Activated CD4-positive, alpha-beta T cell treated with anti-CD3 and anti-CD28 coated beads, Interleukin-2, amount 50 U/mL, for 48 hours (primary cell): ENCODE data around the gene FCGBP.

Source experiments
- DNase-seq, 2 experiments: peaks; one replicate each; pipeline ENCODE4 v3.0.0-alpha.2; 2020

The FCGBP gene

DNA sequence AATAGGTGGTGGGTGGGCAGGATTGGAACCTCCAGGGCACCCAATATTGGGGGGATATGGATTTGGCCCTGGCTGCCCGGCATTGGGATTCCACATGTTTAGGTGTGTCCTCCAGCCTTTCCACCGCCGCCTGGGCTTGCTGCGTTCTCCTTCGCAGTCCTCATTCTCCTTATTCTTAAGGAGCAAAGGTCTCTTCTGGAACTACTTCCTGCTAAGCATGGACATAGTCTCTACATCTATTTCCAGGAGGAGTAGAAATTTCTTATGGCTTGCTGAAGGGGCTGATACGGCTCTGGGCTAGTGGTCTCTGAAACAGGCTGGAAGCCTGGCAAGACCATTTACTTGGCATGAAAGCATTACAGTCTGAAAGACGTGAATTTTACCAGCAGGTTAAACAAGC, 9.2 kb upstream of the FCGBP start:
- no peak for DNase-seq

DNA sequence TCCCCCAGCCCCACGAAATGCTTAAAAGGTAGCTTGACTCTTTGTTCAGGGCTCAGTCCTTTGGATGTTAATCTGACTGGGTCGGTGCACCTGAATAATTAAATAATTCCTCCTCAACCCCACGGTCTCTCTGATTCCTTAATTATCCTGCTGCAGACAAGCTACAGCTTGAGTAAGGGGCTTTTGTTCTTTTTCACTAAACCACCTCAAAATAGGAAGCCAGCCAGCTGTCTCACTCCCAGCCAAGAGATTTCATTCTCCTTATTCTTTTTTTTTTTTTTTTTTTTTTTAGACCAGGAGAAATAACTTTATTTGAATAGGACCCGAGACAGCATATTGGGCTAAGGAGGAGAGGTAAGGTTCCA, 7.9 kb upstream of the FCGBP start:
- no peak for DNase-seq

DNA sequence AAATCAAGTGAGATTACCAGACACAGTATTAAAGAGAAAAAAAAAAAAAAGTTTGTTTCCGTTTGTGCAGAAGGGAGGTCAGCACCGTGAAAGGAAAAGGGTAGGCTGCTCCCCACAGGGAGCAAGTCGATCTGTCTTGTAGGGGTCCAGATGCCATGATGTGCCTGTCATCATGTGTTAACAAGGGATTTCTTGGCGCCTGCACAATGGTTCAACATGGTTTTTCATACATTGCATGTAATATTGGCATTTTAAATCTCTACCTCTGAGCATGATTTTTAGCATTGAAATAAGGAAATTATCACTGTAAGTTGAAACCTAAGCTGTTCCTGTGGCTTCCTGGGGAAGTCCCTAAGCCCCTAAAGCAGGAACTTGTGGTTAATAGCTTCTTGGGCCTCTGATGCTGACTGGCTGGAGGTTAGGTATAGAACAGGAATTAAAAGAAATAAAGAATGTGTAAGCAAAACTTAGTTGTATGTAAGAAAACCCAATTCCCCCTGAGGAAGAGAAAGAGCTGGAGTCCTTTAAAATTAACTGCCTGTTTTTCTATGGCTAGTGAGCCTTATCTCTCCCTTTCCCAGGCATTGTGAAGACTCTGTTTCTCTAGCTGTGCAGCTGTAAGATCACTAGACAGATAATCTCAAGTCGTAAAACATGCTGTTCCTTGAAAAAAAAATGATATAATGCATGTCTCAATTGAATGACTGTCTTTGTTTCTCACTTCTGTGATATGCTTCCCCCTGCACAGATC, 7.4 kb upstream of the FCGBP start:
- peak in 1 of 2 experiments; percentile 34 for DNase-seq

DNA sequence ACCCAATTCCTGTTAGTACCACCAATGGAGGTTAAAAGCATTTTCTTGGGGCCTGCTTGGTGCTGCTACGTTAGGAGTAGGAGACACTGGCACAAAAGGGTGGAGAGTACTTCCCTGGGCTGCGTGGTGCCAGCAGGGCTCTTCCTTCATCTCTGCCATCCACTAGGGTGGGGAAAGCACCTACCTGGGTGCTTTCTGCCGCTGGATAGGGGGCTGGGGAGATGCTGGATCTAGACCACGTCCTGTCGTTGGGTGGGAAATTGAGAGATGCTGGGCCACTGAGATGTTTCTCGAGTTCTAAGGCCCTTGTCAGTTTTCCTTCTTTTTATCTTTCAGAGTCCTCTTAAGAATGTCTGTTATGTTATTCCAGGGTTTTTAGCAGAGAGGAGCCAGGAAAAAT, 6.7 kb upstream of the FCGBP start:
- no peak for DNase-seq

DNA sequence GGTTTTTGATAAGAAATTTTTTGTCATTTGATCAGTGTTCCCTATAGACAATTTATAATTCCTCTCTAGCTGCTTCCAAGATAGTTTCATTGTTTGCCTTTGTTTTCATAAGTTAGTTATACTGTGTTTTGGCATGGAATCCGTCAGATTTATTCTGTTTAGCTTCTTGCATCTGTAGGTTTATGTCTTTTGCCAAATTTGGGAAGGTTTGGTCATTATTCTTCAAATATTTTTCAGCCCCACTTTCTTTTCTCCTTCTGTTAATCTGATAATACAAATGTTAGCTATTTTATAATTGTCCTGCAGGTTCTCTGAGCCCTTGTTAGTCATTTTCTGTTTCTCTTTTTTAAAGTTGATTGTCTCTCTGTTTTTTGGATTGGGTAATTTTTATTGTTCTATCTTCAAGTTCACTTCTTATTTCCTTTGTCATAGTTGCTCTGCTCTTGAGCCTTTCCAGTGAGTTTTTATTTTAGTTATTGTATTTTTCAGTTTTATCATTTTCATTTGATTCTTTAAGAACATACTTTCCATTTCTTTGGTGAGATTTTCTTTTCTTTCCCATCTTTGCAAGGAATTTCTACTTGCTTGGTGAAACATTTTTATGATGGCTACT, 5.9 kb upstream of the FCGBP start:
- no peak for DNase-seq

DNA sequence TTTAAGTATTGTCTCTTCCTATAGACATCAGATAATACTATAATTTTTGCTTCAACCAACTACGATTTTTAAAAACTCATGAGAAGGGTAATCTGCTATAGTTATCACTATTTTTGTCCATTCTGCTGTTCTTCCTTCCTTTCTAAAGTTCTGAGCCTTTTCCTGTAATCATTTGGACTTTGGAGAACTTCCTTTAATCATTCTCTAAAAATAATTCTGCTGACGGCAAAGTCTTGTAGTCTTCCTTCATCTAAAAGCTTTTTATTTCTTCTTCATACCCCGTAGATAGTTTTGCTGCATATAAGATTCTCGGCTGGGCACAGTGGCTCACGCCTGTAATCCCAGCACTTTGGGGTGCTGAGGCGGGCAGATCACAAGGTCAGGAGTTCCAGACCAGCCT, 5.1 kb upstream of the FCGBP start:
- DNase-seq: no peak

DNA sequence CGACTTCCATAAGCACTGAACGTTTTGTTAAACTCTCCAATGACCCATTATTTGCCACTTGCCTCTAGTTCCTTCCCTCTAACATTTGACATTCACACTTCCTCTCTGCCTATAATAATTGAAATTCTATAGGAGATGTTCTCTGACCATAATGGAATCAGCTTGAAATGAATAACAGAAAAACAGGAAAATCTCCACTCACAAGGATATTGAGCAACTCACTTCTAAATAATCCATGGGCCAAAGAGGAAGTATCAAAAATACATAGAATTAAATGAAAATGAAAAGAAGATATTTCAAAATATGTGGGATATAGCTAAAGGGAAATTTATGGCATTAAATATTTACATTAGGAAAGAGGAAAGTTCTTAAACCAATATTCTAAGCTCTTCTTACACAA, 3.4 kb upstream of the FCGBP start:
- DNase-seq: no peak

DNA sequence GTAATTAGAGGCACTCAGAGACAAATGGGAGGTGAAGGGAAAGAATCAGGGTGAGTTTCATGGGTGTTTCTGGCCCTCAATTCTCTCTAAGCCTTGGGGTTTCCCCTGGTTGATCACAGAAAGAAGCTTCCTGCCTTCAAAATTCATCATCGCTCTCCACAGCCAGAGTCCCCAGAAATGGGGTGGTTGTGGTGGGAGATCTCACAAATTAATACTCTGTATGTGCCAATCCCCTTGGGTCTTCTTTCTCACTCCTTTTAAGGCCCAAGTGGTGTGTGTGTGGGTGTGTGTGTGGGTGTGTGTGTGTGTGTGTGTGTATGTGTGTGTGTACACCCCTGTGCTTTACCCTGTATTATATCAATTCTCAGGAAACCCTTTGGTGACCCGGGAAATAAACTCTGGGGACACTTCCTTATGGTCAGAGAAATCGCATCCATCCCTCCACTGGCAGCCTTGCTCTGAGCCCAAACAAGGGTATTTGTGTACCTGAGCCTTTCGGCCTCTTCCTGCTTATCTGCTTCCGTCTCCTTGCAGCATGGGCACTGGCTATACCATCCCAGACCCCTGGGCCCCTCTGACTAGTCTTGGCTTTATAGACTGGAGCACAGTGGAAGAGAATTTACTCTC, 2.8 kb upstream of the FCGBP start:
- DNase-seq: peak; percentile 45 to 48

DNA sequence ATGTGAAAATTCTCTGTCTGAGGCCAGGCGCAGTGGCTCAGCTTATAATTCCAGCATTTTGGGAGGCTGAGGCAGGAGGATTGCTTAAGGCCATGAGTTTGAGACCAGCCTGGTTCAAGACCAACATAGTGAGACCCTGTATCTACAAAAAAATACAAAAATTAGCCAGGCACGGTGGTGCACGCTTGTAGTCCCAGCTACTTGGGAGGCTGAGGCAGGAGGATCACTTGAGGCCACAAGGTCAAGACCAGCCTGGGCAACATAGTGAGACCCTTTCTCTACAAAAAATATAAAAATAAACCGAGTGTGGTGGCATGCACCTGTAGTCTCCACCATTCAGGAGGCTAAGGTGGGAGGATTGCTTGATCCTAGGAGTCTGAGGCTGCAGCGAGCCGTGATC, 2.2 kb upstream of the FCGBP start:
- DNase-seq: no peak

DNA sequence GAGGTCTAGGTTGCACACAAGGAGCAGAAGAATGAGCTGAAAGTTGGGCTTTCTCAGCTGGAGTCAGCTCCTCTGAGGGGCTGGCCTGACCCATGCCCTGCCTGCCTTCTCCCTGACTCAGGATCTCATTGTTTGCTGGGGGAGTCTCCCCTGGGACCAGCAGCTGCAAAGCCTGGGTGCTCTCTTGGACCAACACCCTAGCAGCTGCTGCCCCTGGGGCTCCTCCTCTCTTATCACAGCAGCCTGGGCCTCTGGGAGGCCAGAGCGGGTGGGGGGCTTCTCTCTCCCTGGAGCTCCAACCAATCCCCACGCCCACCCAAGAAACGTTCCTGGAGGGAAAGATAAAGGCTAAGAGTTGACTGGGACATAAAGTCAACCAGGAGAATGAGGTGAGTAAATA, 1.6 kb upstream of the FCGBP start:
- DNase-seq: no peak

DNA sequence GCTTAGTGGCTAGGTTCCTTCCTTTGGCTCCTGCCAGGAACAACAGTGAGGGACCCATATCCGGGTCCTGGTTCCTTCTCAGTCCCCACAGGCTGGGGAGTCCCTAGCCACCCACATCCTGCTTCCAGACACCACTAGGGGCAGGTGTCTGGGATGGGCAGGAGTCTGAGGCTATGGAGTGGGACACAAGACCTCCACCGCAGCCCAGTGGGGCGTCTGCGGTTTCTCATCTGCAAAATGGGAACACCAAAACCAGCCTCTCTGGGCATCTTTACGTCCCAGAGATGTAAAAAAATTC, 879 bp upstream of the FCGBP start:
- DNase-seq: no peak

DNA sequence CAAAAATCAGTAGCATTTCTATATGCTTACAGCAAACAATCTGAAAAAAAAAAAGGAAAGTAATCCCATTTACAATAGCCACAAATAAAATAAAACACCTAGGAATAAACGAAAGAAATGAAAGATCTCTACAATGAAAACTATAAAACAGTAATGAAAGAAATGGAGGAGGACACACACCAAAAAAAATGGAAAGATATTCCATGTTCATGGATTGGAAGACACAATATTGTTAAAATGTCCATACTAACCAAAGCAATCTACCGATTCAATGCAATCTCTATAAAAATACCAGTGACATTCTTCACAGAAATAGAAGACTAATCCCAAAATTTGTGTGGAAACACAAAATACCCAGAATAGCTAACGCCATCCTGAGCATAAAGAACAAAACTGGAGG, 4.7 kb downstream of the FCGBP start:
- no peak for DNase-seq

DNA sequence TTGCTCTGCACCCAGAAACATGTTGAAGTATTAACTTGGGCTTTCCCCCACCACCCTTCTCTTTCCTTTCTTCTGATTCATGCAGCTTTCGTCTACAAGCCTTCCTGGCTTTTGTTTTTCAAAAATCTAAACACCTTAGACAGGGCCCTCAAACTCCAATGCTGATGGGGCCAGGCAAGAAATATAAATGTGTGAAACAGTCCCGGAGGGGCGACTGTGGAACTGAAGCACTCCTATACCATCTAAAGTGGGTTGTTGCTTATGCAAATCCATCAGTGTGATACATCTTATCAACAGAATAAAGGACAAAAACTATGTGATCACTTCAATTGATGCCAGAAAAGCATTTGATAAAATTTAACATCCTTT, 6.1 kb downstream of the FCGBP start:
- DNase-seq: no peak

DNA sequence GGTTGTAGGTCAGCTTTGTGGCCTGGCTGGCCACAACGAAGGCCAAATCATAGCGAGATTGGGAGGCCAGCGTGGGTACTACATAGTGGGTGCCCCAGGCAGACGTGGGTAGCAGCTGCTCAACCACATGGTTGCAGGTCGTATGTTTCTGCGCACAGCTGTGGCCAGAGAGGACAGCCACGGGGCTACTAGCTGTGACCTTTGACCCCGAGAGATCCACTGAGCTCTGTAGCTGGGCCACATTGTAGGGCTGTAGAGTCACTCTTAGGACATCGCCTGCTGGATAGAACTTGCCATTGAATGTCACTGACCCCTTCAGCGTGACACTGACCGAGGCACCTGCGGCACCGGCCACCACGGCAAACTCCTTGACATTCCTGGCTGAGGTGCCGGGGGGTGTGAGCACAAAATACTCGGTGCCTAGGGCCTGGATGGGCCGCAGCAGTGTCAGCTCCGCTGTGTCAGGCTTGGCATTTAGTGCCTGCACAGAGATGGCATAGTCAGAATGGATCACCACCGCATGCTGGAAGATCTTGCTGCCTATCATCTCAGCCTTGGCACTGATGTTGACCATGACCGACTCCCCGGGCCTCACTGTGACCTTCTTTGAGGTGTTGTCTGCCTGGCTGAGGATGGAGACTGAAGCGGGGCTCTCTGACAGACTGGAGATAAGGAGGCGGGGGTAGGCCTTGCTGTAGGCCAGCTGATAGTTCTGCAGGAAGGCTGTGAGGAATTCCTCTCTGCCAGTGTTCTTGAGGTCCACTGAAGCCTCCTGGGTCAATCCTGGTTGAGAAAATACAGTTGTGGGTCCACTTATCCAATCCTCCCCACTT, 6.7 kb downstream of the FCGBP start:
- no peak for DNase-seq

DNA sequence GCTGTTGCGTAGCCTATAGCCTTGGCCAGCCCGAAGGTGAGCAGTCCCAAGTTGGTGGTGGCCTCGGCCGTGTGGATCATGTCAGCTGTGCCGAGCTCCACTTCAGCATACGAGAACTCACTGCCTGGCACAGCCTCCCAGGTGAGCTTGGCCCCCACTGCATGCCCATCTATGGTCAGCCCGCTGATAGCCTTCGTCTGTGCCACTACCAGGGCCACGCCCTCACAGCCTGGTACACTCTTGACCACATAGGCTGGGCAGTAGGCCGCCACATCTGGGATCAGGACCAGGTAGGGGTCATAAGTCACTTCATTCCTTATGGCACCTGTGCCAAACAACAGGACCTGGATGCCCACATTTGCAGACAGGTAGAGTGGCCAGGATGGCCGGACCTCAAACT, 7.4 kb downstream of the FCGBP start:
- no peak for DNase-seq

DNA sequence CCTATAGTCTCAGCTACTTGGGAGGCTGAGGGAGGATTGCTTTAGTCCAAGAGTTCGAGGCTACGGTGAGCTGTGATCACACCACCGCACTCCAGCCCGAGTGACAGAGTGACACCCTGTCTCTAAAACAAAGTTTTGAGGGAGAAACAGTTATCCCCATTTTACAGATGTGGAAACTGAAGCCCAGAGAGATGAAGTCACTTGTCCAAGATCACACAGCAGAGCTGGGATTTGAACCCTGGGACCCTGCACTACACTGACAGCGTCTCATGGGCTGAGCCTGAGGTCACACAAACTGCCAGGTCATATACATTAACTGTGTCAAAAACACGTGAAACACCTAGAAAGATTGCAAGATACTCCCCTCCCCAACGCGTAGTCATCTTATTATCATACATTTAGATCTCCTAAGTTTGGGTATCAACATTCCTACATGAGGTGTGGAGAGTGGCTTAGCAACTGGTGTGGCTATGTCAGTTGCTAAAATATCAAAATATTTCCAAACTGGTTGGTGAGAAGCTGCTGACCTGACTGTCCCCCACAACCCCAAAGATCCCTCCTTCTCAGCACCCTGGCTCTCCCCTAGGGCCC, 8.2 kb downstream of the FCGBP start:
- no peak for DNase-seq

DNA sequence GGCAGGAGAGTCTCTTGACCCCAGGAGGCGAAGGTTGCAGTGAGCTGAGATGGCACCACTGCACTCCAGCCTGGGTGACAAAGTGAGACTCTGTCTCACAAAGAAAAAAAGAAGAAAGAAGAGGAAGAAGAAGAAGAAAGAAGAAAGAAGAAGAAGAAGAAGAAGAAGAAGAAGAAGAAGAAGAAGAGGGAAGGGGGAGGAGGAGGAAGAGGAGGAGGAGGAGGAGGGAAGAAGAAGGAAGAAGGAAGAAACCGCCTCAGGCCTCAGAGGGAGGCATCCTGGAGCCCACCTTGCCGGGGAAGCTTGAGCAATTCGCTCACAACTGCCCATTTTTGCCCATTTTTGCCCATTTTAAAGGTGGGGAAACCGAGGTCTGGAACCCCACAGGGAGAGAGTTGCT, 9.5 kb downstream of the FCGBP start:
- no peak for DNase-seq

DNA sequence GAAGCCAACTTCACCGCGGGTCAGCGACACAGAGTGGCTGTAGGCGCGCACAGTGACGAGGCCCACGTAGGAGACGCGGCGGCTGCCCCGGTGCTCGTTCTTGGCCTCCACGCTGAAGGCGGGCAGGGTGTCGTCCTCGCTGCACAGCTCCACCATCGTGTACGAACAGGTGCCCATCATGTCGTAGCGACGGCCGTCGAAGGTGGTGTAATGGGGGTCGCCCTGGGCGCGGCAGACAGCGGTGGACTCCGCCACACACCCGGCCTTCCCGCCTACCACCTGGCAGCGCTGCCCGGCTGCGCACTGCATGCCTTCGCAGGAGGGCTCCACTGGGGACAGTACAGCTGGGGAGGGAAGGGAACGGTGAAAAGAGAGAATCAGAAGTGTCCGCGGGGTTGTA, 10.0 kb downstream of the FCGBP start:
- DNase-seq: no peak

DNA sequence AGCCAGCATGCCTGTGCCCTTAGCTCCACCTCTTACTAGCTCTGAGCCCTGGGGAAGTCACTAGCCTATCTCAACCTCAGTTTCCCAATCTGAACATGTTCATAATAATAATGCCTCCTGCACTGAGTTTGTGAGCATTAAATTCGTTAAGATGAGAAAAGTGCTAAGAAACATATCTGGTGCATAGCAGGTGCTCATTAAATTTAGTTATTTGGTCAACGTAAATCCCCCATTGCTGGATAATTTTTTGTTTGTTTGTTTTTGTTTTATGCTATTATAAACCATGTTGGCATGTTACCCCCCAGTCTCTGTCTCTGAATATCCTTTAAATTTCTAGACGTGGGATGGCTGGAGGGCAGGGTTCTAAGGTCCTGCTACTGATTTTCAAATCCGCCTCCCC, 10.6 kb downstream of the FCGBP start:
- no peak for DNase-seq

DNA sequence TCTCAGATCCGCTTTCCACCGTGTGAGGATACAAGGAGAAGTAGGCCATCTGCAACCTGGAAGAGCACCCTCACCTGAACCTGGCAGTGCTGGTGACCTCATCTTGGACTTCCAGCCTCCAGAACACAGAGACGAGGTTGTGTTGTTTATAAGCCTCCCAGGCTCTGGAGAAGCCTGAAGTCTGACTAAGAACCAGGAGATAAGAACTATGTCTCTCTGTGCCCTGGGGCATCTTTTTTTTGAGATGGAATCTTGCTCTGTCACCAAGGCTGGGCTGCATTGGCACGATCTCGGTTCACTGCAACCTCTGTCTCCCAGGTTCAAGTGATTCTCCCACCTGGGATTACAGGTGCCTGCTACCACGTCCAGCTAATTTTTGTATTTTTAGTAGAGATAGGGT, 14.5 kb downstream of the FCGBP start:
- no peak for DNase-seq

DNA sequence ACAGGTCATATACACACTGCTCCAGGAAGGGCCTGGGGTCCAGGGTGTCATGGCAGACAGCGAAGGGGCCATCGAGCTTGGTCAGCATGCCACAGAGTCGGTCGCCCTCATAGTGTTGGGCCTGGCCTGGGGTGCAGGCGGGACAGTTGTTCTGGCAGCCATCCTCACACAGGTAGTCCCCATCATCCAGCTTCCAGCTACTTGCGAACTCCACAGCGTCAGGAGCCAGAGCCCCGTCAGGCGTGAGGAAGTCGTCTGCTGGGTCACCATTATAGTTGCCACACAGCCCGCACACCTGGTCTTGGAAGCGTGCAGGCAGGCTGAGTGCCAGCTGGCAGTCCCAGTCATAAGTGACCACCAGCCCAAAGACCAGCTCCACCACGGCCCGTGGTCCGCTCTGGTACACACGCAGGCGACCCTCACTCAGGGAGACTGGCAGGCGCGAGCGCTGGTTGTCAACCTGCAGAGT, 16.2 kb downstream of the FCGBP start:
- DNase-seq: no peak

DNA sequence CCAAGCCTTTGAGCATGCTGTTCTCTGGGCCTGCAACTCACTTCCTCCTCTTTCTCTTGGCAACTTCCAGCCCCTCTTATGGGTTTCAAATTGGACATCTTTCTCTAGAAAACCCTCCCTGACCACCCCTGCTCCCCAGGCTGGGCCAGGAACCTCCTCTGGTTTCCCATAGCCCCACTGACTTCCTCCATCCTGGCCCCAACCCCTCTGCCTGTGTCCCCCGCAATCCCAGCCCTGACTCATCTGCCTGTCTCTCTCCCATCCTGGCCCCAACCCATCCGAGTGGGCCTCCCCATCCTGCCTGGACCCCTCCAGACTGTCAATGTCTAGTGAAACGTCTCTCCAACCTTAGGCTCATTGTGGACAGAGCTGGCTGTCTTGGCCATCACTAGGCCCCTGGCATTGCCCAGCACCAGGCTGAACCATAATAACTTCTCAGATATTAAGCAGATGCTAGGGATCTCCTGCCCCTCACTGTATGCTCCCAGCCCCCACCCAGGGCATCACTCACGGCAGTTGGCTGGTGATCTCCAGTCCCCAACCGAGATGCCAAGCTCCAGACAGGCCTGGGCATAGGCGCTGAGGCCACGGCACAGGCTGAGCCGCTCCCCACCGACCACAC, 16.8 kb downstream of the FCGBP start:
- DNase-seq: no peak

DNA sequence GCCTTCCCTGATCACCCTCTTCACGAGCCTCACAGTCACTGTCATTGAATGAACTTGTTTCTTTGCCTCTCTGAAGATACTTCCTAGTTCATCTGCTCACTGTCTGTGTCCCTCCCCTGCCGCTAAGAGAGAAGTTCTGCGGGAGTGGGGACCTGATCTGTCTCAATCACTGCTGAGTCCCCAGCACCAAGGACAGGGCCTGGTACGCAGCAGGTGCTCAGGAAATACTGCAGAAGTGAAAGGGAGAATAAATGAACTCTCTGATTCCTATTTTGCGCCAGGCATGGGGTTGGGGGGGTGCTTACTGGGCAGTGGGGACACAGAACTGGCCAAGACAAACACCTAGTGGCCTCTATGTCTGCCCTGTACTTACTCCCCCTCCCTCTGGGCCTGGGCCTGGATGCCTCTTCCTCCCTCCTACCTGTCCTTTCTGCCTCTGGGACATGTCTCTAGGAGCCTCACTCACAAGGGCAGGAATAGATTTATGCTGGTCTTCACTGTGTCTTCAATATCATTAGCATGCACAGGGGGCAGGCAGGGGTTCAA, 17.5 kb downstream of the FCGBP start:
- DNase-seq: no peak
